Omental fat pad (tissue), 4 donors: ENCODE results near the gene NAT16. TPM values are rescaled to one million over a fixed set of nuclear protein-coding genes. Genes with fewer than 3 reads are reported as not detected.

Source experiments
- ATAC-seq: fragments of 150-250 bp; one replicate; pipeline ENCODE4 v1.9.1; 2016; ENCODE audit warnings: mild to moderate bottlenecking, moderate library complexity; ENCODE audit not compliant: low FRiP score
- DNase-seq: peaks from one replicate; pipeline ENCODE4 v3.0.0-alpha.2; 2019; ENCODE audit warnings: low spot score
- total RNA-seq, 4 donors: library from RNA; depleted of rRNA; stranded (reverse); fragments of >200 nt; gene quantifications; one replicate each; pipeline ENCODE4 v1.1.0, GENCODE V29; 2016
- TF ChIP-seq, protein P1 (sequence below), 3 donors: fragments of 450-650 bp; IDR thresholded peaks; one replicate each; pipeline ENCODE4 v1.5.1; 2016 to 2017; ENCODE audit warnings: antibody characterized with exemption in 3 of 3, mild to moderate bottlenecking in 3 of 3, moderate library complexity in 2 of 3

Gene NAT16
- total RNA-seq, 4 donors from 2014 or later: 0.09 TPM; not detected in 3

DNA sequence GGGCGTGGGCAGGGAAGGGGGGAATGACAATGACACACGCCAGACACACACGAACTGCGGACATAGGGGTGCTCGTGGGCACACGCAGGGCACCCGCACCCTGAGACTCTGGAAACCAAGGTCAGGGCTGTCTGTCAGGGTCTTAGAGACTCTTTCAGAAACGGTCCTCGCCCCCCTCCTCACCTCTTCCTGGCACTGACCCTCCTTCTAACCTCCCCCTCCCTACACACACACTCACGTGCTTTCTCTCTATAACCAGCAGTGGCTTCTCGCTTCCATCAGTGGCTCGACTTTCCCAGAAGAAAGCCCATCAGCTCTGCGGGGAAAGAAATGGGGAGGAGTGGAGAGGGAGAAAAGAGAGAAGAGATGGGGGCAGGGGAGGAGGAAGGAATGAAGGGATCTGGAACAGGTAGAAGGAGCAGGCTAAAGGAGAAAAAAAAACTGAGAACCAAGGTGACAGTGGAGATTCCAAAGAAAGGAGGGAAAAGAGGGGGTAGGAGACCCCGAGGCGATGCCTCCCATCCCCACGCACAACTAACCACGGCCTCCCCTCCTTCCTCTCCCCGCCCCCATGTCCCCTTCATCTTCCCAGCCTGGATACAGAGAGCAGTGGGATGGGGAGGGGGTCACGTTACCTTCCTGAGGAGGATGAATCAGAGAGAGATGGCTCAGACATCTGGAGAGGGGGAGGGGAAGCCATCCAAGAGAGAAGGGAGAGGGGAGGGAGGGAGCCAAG lies 13.0 kb downstream of the NAT16 start:
- TF ChIP-seq, protein P1, sequence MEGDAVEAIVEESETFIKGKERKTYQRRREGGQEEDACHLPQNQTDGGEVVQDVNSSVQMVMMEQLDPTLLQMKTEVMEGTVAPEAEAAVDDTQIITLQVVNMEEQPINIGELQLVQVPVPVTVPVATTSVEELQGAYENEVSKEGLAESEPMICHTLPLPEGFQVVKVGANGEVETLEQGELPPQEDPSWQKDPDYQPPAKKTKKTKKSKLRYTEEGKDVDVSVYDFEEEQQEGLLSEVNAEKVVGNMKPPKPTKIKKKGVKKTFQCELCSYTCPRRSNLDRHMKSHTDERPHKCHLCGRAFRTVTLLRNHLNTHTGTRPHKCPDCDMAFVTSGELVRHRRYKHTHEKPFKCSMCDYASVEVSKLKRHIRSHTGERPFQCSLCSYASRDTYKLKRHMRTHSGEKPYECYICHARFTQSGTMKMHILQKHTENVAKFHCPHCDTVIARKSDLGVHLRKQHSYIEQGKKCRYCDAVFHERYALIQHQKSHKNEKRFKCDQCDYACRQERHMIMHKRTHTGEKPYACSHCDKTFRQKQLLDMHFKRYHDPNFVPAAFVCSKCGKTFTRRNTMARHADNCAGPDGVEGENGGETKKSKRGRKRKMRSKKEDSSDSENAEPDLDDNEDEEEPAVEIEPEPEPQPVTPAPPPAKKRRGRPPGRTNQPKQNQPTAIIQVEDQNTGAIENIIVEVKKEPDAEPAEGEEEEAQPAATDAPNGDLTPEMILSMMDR (IDR thresholded peaks at IDR 0.05): no peak
- ATAC-seq: no peak

GRCh38 chr7:101166648-101166908 lies 13.5 kb downstream of the NAT16 start:
- ATAC-seq (no peak), DNase-seq (no peak)
- TF ChIP-seq, protein P1 (IDR thresholded peaks at IDR 0.05): no peak

More for the DNA sequence above, 13.0 kb downstream of the NAT16 start:
- DNase-seq: no peak

GRCh38 chr7:101165958-101166647 lies 14.0 kb downstream of the NAT16 start:
- ATAC-seq: no peak
- TF ChIP-seq, protein P1 (IDR thresholded peaks at IDR 0.05): no peak
- DNase-seq: no peak

GRCh38 chr7:101165075-101165957 lies 14.8 kb downstream of the NAT16 start, which contains the start of gene VGF:
Gene VGF, minus strand, starts transcription at chr7:101165569. Its CDS starts 726 bp downstream, at chr7:101164843.
- ATAC-seq (peak; percentile 66), DNase-seq (peak; percentile 90)
- TF ChIP-seq, protein P1 (IDR thresholded peaks at IDR 0.05): no peak

DNA sequence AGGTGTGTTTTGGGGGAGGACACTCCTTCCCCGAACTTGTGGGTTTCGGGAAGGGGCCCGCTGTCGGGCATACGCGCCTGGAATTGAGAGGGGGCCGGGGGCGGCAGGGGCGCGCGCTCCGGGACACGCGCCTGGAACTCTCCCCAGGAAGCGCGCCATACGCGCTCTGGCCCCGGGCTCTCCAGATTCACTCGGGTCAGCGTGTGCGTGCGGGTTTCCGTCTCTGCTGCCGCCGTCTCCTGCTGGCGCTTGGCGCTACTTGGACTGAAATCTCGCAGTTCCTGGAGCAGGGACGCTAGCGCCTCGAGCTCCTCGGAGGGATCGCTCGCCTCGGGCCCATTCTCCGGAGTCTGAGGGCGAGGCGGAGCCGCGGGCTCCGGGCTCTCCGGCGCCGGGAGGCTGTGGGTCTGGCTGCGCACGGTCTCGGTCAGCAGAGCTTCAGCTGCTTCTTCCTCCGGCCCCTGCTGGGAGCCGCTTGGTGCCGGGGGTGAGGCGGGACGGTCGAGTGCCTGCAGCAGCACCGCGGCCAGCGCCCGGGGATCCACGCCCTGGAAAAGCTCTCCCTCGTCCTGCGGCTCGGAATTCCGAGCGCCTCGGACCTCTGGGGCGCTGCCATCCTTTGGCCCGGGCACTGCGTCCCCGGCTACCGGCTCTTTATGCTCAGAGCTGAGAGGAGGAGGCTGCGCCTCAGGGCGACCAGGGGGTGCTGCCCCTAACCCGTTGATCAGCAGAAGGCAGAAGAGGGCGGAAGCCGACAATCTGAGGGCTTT lies 15.8 kb downstream of the NAT16 start:
- DNase-seq (no peak), ATAC-seq (no peak)
- TF ChIP-seq, protein P1 (IDR thresholded peaks at IDR 0.05): no peak

DNA sequence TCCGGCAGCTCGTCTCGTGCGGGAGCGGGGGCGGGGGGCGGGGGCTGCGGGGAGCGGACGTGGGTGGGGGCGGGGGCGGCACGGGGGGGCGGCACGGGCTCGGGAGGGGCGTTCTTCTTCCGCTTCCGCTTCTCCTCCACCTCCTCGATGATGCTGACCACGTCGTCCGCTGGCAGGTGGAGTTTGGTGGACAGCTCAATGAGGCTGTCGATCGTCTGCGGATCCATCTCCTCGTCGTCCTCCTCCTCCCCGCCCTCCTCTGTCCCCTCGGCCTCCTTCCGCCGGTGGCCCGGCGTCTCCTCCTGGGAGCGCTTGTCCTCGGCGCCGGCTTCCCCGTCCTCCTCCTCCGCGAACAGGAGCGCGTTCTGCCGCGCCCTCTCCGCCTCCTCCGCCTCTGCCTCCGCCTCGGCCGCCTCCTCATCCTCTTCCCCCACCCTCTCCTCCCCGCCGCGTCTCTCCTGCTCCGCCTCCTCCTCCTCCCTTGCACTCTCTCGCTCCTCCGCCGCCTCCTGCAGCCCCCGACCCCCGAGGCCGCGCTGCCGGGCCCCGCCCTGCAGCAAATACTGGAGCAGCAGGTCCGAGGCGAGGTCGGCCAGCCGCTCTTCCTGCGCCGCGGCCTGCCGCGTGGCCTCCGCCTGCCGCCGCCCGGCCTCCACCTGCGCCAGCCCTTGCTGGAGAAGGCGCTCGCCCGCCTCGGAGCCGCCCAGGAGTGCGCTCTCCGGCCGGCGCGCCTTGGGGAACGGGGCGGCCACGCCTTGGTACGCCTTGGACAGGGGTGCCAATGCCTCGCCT lies 16.6 kb downstream of the NAT16 start:
- DNase-seq (no peak), ATAC-seq (no peak)
- TF ChIP-seq, protein P1 (IDR thresholded peaks at IDR 0.05): no peak
